Activated CD4-positive, alpha-beta T cell treated with anti-CD3 and anti-CD28 coated beads for 4 hours (primary cell): ENCODE measurements around the gene BLMH.
"Not testable (repeated sequence)": the region's sequence is repeated elsewhere in the genome, so short reads cannot be mapped to it uniquely, and the experiment has no call there.

ENCODE experiments used
- DNase-seq, 2 donors: peaks; one replicate each; pipeline ENCODE4 v3.0.0-alpha.2; 2020

Gene BLMH

DNA sequence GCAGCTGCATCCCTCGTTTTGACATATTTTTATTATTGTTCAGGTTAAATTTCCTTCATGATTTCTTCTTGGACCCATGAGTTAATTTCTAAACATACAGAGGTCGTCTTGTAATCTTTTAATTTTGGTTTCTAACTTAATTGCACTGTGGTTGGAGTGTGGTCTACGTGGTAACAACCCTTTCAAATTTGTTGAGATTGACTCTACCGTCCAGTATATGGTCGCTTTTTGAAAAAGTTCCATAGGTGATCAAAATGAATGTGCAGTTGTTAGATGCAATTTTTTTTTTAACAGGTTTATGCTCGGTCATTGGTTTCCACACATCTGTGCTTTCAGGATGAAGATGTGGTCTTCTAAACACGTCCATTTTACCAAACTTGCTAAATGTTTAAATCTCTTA is 45.3 kb downstream of the BLMH start:
- no peak for DNase-seq

DNA sequence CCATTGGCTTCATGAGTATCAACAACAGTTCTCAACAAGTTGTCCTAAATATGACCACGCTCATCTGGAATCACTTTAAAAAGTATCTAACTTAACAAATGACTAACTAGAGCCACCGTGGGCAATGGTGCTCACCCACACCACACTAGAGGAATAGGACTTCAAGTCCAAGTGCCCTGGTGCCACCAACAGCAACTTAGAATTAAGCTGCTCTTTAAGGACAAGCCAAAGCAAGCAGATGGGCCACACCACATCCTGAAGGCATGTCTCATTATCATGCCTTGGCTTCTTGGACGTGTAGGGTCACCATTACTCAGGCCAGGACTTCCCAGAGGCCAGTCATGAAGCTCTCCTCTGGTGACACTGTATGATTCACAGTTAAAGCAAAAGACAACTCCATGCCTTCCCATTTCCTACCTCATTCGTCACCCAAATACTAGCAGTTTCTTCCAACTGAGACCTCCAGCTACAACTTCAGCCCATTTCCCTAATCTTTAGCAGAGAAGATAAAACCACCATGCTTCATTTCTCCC is 46.8 kb downstream of the BLMH start:
- DNase-seq = no peak

DNA sequence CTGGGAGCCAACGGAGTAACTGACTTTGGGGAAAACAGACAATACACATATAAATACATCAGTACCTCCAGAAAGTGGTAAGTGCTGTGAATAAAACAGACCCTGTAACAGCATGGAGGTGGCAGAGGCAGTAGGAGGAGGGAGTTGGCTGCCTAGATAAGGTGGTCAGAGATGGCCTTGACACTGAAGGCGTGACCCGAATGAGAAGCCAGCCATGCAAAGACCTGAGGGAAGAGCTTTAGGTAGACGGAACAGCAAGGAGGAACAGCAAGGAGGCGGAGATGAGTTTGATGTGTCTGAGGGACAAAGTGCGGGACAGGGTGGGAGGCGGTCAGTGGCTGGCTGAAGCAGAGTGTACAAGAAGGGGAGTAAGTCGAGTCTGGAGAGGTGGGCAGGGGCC is 48.2 kb downstream of the BLMH start:
- no peak for DNase-seq

DNA sequence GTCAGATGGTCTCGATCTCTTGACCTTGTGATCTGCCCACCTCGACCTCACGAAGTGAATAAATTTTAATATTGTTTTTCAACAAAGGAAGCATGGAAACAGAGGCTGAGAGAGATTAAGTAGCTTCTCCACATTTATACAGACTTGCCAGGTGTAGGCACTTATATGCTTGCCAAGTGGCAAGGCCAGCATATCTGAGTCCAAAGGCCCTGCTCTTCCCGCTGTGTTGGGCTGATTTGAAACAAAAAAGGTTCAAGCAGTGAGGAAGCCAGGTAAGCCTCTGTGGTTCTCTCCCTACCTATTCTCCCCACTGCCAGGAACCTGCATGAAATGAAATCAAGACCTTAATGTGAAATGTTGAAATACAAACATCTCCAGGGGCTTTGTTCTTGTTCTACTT is 48.7 kb downstream of the BLMH start:
- no peak for DNase-seq

DNA sequence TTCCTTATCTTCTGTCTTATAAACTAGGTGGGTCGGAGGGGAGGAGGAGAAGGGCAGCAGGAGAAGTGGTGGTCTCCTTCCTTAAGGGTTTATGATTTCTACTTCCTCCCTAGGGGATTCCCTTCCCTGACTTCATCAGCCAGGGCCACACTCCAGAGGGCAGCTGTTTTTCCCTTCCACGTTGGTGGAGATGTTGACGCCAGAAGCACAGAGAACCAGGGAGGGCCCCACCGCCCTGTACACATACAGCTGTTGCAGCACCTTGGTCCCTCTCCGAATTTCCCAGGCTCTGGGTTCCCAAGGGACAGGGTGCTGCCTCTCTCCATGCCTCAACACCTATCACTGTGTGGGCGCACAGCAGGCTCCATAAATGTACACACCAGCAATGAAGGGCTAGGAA is 50.7 kb downstream of the BLMH start:
- no peak for DNase-seq

DNA sequence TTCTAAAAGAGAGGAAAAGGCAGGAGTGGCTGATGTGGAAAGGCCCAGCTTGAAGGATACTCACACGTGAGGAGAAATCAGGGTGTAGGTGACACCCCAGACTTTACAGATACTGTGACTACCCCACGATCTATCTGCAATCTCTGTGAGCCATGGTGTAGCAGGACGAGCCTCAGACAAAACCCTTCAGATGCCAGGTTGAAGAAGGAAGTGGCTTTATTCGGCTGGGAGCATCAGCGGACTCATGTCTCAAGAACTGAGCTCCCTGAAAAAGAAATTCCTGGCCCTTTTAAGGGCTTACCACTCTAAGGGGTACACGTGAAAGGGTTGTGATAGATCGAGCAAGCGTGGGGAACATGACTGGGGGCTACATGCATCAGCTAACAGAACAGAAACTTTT is 51.6 kb downstream of the BLMH start:
- no peak for DNase-seq

DNA sequence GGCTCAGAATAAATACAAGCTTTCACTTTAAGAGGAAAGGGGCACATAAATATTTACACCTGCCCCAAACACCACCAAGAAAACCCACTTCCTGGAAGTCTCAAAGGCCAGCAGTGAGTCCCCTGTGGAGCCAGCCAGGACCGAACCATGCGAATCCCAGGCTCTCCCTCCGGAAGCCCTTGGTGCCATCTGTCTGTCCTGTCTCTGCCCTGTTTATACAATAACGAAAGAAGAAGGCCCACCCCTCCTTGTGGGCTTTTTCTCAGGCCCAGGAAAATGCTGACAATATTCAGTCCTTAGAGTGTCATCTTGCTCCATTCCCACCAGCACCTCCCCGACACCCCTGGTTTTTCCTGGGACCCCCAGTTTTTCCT is 52.7 kb downstream of the BLMH start:
- no peak for DNase-seq

DNA sequence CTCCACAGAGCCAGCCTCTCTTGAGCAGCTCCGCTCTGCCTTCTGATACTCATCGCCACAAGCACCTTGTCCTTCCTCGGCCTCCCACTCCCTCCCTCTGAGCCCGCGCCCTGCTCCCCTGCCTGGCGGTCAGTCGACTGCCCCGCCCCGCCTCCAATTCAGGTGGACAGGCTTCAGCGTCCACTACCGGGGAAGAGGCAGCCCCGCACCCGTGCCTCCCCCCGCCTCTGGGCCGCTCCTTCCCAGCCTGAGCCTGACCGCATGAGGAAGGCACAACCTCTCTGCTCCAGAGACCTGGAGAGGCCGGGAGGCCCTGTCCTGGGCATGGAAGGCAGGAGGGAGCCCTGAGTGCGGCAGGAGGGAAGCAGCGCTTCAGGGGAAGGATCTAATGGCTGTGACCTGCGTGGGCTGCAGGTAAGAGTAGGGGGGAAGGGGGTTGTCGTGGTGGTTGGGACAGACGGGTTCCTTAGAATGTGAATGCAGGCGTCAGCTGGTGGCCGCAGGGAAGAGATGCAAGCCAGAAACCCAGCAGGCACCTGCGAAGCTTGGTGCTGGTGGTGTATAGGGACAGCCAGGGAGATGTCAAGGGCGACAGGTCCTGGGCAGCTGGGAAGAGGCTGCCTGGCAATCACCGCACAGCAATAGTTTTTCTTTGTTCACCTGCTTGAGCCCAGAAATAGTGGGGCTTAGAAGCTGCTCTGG is 53.2 kb downstream of the BLMH start:
- no peak for DNase-seq

DNA sequence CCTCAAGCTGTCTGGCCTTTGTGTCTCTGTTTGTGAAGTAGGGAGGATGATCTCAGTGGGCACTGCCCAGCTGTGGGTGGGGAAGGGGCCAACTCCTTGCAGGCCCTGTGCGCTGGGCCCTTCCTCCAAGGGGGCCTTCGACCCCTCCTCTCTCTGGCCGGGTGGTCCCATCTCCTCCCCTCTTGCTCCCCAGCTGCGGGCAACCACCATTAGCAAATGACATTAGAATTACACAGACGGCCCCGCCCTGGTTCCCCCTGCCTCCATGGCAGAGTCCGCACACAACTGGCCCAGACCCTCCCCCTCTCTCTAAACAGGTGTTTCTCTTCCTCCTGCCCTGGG is 53.8 kb downstream of the BLMH start:
- no peak for DNase-seq

DNA sequence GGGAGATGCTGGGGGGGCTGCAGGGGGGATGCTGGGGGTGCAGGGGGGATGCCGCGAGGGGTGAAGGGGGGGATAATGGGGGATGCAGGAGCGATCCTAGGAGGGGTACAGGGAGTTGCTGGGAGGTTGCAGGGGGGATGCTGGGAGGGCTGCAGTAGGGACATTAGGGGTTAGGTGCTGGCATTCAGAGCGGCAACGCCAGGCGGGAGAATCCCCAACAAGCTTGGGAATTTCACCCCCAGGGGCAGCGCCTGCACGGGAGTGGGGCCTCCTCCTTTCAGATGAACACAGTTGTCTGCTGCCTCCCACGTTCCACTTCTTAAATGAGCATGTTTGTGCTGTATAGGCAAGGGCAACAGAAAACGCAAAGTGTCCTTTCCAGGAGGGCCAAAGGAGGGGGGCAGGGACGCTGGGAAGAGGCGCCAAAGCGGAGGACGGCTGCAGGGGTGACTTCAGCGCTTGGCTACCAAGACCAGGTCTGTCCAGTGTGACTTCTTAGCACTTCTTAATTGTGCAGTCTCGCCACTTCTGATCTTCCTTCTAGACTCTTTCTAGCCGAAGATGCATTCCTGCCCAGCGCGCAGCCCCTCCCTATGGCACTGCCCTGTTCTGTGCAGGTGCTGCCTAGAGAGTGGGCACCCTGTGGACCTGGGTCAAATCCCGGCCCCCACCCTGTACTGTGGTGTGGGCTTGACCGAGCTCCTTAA is 54.3 kb downstream of the BLMH start:
- no peak for DNase-seq

DNA sequence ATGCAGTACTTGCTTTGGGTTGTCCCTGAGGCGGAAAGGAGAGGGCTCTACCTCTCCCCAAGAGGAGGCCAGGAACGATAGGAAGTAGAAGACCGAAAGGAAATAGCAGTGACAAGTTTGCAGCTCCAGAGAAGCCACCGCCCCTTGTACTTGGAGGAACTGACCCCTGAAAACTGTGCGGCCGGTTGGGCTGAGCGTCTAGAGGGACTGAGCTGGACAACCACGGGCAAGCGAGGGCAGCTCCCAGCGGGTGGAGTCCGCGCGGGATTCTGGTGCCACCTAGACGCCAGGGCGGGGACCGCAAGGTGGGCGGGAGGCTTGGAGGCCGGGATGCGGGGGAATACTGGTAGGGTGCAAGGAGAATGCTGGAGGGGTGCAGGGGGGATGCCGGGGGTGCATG is 55.0 kb downstream of the BLMH start:
- no peak for DNase-seq

DNA sequence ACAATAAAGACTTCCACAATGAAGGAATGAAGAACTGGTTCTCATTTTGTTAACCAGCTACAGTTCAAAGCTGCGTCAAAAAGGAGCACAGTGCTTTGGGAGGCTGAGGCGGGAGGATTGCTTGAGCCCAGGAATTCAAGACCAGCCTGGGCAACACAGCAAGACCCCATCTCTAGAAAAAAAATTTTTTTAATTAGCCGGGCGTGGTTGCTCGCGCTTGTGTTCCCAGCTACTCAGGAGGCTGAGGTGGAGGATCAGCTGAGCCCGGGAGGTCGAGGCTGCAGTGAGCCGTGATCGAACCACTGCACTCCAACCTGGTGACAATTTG is 55.5 kb downstream of the BLMH start:
- DNase-seq = no peak

DNA sequence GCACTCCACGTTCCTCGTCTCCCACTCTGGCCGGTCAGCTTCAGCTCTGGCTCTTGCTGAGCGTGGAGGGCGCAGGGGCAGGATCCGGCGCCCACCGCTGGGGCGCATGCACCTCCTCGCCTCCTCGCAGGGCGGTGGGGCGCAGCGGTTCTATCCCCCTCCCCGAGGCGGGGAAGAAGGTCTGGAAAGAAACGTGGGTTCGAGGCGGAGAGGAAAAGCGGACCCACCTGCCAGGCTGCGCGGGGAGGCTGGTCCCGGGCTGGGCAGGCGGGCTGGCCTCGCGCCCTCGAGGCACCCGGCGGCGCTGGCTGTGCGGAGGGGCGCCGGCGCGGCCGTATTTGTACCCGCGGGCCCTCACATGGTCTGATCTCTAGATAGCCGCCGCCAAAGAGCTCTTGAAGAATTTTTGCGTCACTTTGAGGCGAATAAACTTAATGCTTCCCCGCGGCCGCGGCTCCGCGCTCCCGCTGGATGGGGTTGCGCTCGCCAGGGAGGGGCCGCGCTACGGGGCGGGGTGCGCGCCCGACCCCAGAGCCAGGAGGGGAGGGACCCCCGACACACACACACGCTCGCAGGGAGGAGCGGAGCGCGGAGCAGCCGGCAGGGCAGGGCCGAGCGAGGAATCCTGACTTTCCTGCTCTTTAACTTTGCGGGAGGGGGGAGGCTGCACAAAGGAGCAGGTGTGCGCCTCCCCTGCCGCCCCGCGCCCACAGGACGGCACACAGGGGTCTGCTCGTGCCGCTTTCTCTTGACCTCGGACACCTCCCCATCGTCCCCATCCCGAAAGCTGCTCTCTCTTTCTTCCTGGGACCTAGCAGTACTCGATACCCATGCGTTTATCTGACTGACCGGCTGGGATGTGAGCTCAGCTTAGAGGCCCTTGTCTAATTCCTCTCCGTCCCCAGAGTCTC is 56.1 kb downstream of the BLMH start, which contains the start of gene SLC6A4:
TSS of gene SLC6A4 (minus strand) at position 312 of the 911 bp plus-strand sequence. CDS start 13,739 bp downstream, outside the sequence.
- DNase-seq = no peak

DNA sequence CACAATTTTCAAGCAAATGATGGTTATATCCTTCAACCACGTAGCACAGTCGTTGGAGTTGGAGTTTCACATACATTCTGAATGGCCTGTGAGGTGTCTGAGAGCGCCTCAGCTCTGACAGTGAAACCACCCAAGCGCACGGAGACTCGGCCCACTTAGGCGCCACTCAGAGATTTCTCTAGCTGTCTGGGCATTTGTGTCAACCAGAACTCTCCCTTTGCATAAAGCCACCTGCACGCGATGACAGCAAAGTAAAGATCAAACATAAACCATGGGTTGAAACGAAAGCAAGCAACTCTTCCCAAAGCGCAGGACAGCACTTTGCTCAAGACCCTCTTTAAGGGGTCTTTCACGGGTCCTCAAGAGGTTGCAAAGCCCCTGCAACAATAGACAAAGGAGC is 56.8 kb downstream of the BLMH start:
- DNase-seq = no peak

DNA sequence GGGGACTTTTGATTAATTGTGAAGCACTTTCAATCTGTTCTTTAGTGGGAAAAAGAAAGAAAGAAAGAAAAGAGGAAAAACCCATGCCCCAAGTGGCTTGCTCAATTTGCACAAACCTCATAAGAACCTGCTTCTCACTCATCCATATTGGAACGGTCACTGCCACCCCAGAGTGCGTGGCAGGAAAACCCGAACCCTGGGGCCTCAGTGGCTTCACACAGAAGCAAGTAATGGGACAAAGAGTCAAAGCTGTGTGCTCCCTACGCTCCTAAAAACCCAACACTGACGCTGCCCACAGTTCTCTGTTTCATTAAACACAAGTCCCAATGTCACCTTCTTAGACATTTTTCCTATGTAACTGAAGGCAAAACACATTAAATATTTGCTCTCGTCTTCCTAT is 57.4 kb downstream of the BLMH start:
- no peak for DNase-seq

DNA sequence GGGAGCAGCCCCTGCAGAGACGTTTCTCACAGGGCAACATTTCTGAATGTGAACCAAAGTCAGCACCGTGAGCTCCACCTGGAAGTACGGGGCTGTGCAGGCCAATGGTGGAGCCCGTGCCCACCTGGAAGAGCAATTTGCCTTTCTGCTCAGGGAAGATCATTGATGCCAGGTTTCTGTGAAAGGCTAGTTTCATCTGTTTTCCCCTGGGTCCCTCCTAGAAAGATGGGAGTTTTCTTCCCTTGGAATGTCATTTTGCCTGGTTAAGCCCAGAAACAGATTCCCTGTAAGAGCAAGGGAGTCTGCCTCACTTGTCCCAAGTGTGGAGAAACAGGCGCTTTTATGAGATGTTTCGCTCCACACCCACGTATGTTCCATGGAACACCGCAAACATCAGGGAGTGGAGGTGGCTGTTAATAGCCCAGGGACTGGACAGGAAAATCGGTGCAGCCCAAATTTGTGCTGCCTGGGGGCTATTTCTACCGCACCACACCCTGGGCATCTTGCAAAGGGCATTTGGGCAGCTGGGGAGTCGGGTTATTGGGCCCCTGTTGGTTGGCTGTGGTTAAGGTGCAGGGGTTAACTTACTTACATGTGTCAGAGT is 58.8 kb downstream of the BLMH start:
- DNase-seq = no peak

DNA sequence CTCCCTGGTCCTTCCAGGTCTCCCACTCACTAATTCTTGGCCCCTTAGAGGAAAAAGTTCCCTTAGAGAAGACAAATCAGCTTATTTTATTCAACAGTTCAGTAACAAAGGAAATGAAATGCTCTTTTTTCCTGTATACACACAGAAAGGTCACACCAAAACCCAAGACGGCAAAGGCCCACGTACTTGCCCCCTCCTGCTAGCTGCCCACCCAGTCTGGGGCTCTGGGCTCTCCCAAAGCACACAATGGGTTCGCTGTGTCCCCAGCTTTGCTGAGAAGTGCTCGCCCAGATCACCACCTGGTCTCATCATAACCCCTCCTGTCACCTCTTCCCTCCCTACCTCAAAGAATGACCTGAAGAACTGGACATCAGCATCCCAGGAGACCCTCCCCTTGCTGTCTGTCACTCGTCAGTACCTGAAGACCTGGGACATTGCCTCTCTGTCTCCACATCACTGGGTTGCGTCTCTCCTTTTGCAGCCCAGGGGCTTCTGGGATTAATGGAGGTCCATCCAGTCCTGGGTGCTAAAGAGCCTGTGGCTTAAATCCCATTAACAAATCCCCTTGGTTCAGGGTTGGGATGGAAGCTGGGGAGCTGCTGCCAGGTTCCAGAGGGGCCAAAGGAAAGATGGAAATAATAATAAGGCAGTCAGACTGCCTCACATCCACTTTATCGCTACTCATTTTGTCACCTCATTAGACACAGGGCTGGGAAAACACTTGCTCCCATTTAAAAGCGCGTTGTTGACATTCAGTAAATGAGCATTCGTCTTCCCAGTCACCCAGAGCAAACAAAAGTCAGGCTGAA is 59.5 kb downstream of the BLMH start:
- DNase-seq = no peak

DNA sequence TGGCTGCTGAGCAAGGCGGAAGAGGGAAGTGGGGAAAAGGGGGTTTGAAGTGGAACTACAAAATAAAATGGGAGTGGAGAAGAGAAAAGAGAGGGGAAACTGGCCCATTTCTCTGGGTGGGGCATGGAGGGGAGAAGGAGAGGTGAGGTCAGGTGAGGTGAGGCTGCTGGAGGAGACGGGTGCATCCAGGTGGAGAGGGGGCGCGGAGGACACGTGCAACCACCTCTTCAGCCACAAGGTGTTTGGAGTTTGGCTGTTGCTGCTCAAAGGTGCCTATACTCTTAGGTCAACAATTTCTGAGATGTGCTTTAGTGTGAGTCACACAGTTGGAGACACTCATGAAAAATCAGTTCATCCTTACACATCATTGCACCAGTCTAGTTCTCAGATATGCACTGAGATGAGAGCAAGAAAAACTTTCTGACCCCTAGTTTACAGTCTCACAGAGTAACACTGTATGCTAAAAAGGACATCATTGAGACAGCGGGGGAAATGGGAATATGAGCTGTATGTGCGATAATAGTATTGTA is 61.1 kb downstream of the BLMH start:
- no peak for DNase-seq

DNA sequence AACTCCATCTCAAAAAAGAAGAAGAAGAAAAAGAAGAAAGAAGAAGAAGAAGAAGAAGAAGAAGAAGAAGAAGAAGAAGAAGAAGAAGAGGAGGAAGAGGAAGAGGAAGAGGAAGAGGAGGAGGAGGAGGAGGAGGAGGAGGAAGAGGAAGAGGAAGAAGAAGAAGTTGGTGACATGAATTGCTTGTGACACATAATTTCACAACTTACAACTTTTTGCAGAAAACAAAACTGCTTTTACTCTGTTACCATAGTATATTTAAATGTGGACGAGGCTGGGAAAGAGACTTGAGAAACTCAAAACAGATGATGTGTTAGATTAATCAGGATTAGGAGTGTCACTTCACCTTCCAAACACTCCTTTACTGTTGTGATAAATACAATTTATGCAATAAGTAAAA is 61.7 kb downstream of the BLMH start:
- not testable (repeated sequence) for DNase-seq

DNA sequence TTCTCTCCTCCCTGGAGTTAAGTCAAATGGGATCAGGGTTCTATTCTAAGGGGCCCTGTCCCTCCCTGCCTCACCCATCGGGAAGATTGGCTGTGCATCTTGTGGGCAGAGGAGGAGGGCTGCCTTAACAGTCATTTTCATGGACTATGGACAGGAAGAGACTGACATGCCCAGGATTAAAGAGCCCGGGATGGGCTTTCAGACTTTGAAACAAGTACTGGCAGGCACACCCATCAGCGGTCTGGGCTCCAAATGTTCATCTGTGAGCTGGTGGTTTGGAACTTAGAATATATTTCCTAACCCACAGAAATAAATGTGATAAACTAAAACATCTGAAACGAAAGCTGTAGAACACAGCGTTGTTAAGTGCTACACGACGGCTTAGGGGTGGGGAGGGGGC is 62.7 kb downstream of the BLMH start:
- no peak for DNase-seq

DNA sequence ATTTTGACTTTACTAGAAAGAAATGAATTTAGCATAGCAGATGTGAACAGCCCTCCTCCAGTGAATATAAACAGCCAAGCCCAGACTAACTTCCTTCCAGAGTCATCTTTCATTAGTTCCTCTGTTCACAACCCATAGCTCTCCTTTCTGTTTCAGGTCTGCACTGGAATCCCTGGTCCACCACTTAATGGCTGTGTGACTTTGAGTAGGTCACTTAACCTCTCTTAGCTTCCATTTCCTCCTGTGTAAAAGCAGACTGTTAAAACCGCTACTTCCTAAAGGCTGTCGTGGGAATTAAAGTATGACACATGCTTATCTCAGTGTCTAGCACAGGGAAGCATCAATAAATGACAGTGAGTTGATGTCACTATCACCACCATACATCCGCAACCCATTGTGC is 63.7 kb downstream of the BLMH start:
- no peak for DNase-seq

DNA sequence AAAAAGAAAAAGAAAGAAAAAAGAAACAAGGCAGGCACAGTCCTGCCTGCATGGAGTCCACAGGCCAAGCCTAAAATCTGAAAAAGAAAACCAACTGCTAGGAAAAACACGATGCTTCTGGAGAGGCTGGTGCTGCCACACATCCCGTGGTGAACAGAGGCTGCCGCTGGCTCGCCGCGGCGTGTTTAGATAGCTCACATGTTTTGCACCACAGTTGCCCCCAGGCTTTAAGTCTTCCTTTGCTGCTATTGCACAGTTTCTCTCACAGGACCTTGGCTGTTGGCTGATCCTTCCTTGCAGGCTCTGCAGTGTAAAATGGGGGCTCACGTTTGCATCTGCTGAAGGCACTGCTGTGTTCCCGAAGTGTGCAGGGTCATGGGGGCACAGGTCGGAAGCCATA is 64.9 kb downstream of the BLMH start:
- DNase-seq = no peak
